Activated CD8-positive, alpha-beta memory T cell treated with anti-CD3 and anti-CD28 coated beads for 4 hours (primary cell): ENCODE measurements around the gene SERPINA1.
"Not testable (repeated sequence)": the region's sequence is repeated elsewhere in the genome, so short reads cannot be mapped to it uniquely, and the experiment has no call there.

Source experiments
- DNase-seq, 2 donors: peaks; one replicate each; pipeline ENCODE4 v3.0.0-alpha.2; 2020; ENCODE audit warnings: low read depth in 2 of 2

SERPINA1 gene

DNA sequence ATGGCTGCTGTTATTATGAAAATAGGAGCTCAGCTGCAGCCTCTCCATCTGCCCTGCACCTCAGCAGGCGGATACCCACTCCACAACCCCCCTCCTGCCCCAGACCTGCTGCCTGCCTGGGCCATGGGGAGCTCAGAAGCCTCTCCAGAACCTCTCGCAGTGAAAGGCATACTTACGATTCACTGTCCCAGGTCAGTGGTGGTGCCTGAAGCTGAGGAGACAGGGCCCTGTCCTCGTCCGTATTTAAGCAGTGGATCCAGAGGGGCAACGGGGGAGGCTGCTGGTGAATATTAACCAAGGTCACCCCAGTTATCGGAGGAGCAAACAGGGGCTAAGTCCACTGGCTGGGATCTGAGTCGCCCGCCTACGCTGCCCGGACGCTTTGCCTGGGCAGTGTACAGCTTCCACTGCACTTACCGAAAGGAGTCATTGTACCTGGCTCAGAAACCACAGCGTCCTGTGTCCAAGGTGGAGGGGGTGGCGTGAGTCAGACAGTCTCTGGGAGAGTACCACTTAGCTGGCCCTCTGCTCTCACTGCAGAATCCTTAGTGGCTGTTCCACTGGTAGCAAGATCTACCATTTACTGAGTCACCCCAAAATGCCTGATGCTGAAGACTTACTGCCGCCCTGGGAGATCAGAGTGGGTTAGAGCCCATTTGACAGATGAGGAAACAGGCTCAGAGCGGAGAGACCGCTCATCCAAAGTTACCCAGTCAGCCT, at the start of gene SERPINA1:
Gene SERPINA1, minus strand, starts transcription at position 219 of the 720 bp plus-strand sequence. CDS start 5,365 bp downstream, outside the sequence.
- DNase-seq: no peak

DNA sequence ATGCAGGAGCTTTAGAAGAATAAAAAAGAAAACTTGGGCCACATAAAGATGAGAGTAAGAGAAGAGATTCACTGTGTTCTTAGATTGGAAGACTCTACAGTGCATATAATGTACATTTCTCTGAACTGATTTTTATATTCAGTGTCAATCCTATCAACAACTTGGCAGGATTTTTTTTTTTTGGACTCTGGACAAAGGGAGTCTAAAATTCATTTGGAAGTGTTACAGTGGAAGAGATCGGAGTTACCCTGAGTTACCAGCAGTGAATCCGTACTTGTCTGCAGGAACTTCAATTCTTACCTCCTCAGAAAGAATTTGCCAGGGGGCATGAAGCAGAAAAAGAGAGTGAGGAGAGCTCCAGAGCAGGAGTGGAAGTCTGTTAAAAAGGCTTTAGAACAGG, 40.2 kb upstream of the SERPINA1 start:
- no peak for DNase-seq

DNA sequence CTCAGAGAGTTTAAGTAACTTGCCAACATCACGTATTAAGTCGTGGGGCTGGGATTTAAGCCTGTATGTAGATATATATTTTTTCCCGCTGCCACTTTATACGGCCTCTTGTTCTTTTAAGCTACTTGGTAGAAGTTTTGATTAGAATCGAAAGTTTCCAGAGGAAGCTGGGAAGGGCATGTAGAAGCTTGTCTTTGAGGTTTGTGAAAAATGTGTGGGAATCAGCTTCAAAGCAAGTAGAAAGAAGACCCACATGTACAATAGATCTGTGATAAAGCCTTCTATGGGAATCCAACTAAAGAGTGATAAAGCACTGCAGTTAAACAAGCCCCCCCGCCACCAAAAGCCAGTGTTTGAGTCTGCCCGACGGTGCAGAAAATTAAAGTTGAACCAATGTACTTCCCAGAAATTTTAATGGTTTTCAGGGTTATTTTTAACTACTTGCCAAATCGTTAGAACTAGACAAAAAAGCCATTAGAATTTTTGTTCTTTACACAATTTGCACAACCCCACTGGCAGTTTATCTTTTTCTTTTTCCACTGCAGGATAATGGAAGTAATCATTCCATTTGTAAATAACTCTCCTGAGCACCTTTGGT, 38.7 kb upstream of the SERPINA1 start:
- DNase-seq: no peak

DNA sequence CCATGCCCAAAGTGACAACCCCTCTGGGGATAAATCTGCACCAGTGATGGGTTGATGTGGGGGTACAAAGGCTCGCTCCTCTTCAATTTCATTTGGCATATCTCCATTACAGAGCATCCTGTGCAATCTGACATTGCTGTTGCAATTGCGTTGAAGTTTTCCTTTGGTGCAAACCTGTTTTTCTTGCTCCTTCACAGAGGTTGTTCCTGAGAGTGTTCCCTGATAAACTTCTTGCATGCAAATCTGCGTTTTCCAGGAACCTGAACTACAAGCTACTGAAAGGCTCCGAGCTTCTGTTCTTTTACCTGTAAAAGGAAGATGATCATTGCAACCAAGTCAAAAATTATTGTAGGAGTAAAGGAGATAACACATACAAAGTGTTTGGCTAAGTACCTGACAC, 38.1 kb upstream of the SERPINA1 start:
- DNase-seq: no peak

DNA sequence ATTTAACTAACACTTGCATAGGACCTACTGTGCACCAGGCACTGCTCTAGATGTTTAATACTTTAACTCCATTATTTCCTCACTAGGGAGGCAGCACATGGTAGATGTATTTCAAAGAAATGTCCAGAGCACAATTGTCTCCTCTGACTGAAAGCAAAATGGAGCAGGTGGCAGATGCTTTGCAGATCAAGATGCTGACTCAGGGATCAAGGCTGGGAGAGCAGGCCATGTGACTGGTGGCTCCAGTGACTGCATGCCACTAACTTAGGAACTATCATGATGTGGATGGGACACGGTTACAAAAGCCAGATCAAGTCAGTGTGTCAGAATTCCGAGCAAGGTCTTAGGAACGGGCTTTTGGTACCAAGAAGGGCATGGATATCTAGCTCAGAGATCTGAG, 36.0 kb upstream of the SERPINA1 start:
- no peak for DNase-seq

DNA sequence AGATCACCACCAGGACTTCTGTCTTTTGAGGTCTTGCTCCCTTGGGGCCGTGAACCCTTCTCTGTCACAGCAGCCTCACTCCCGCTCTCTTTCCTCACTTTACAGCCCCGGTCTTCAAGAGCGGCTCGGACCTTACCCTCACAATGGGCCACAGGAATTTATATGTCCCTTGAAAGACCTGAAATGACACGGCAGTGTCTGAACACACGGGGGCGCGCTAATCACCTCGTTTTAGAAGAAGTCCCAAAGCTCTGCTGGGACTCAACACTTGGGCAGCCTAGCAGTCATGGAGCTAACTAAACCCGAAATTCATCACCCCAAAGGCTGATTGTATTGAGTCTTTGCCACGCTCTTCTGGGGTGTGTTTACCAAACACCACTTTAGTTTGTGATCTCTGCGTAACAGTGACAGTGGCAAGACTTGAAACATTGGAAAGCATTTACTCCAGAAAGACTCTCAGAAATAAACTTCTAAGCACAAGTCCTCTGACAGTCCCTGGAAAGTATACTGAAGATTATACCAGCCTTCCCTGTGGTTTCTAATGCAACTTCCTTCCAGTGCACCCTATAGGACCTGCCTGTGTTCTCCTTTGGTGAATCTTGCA, 35.2 kb upstream of the SERPINA1 start:
- peak in 1 of 2 donors; percentile 4 for DNase-seq

DNA sequence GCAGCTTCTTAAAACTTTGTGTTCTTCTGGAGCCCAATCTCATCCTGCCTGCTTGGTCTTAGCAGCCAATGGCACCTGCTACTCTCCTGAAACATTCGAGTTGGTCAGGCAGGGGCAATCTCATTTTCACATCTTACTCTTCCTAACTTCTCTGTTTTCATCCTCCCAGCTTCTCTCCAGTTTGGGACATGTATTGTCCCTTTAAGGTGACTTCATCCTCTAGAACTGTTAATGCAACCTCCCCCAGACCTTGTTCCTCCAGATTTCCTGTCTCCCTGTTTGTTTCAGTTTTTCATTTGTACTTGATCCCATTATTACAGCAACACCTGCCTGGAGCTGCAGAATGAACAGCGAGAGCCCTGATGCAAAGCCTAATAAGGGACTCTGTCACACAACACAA, 32.9 kb upstream of the SERPINA1 start:
- DNase-seq: no peak

DNA sequence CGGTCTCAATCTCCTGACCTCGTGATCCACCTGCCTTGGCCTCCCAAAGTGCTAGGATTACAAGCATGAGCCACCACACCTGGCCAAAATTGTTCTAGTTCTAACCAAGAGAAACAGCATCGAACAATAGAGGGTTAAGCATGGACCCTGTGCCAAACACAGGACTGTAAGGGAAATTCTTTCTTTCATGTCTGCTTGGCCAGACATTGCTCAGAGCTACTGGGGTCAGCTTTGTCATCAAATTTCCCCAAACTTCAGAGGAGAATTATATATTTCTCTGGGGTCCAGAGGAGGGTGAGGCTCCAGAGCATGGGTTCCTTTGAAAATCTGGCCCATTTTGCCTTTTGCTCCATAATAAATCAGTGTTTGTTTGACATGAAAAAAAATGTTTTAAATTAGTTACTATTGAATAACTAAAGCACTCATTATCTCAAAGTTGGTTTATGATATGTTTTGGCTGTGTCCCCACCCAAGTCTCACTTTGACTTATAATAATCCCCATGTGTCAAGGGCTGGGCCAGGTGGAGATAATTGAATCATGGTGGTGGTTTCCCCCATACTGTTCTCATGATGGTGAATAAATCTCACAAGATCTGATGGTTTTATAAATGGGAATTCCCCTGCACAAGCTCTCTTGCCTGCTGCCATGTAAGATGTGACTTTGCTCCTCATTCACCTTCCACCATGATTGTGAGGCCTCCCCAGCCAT, 29.2 kb upstream of the SERPINA1 start:
- not testable (repeated sequence) for DNase-seq

DNA sequence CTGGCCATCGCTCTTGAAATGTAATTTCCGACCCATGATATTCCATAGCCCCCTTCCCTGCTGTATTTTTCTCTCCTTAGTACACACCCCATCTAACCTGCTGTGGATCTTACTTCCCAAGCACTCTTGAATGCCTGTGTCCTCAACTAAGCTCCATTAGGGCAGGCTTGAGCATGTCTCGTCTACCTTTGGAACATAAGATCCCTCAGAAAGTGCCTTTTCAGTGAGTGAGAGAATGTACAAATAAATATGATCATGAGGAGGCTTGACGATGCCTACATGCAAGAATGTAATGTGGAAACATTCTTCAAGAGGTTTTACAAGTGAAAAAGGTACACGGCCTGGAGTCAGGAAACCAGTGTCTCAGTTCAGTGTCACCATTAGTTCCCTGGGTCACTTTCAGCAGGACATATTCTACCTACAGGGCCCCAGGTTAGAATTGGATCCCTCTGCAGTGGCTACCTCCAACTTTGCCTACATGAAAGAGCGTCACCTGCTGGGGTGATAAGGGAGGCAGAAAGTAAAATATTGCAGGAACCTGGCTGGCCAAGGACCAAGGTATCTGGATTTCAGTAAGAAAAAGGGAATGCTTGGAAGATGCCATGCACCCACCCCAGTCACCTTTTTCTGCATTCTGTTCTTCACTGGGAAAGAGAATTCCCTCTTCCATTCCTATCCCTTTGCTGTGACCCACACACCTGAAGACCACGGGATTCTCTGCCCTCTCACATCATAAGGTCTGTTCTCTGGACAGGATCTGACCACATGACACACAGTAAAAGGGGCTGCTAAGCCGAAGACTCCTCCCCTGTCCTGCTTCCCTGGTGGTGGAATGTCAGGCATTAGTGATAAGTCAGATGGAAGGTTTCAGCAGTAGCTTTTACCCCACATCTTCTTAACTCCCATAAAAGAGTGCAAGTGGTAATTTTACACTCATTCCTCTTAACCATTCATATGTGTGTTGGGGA, 24.6 kb upstream of the SERPINA1 start:
- no peak for DNase-seq

DNA sequence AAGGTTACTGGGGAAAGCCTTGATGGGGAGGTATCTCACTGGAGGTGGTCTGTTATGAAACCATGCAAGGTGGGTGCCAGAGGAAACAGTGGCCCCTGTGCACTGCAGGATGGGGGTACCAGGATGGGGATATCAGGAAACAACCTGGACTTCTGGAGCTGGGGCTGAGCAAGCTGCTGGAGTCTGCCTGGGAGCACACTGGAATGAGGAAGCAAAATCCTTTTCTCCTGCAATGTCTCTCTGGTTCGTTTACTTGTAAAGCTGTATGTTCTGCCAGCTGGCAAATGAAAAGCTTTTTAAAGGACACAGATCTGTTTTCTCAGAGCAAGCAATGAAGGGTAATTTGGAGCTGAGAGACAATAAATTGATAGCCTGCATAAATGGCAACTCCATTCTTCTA, 23.2 kb upstream of the SERPINA1 start:
- no peak for DNase-seq

DNA sequence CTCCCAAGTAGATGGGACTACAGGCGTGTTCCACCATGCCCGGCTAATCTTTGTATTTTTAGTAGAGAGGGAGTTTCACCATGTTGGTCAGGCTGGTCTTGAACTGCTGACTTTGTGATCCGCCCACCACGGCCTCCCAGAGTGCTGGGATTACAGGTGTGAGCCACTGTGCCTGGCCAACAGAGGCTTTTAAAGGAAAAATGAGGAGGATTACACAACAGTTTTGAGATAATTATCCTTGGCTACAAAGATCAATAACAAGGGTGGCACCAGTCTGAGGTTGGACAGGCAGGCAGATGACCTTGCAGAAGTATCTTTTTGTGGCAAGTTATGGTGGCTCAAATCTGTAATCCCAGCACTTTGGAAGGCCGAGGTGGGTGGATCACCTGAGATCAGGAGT, 21.0 kb upstream of the SERPINA1 start:
- DNase-seq: not testable (repeated sequence)

DNA sequence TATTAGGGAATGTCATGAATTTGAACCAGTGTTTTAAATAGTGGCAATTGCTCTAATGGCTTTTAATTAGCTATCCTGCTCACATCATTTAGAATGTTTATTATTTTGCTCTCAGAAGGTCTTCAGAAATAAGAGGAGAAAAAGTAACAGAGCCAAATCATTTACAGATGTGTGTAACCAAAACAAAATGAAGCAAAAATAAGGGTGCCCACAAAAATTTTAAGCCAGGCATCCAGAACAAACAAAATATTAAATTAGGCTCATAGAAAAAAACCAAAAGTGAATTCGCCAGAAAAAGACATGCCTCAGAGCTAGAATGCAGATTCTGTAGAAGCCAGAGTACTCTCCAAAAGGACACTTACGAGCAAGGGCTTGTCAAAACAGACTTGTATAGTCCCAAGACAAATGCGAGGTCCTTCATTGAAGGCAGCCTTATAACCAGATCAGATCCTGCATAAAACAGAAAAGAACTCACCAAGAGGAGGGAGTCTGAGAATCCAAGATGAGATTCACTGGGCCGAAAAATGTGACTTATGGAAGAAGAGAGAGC, 20.2 kb upstream of the SERPINA1 start:
- no peak for DNase-seq

DNA sequence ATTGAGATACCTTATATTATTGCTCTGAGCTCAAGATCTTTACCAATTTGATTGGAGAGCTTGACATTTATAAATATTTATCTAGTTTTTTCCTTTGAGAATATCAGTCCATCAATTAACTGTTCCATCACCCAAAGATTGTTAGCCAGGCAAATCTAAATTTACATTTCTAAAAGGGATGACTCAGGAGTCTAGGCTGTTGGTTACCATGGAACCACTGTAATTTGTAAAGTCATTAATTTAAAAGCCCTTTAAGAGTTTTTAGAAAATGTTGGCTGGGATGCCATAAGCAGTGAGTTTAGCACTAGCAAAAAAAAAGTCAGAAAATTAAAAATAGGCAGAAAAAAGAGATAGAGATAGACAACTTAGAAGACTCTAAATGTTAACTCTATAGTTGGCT, 19.5 kb upstream of the SERPINA1 start:
- no peak for DNase-seq

DNA sequence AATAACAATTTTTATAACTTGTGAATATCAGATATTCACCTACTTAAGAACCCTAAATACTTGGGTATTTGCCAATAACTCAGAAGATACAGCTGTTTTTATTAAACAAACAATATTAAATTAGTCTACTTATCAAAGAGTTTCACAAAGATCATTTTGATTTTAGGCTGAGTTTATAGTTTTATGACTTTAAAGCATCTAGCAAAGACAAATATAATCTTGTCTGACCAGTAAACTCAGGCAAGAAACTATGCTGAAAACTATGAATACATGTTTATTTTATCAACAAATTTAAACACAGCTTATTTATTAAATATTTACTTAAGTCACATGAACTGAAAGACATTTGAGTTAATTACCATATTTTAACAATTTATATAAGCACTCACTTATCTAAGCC, 18.5 kb upstream of the SERPINA1 start:
- DNase-seq: no peak

DNA sequence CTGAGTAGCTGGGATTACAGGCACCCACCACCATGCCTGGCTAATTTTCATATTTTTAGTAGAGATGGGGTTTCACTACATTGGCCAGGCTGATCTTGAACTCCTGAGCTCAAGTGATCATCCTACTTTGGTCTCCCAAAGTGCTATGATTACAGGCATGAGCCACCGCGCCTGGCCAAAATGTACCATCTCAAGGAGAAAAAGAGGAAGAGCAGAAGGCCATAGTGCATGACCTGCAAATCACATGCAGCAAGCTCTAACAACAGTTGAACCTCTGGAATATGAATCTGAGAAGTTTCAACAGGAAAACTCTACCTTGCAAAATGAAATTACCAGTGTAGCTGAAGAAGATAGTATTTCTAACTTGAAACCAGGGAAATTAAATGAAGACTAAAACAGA, 17.1 kb upstream of the SERPINA1 start:
- no peak for DNase-seq

DNA sequence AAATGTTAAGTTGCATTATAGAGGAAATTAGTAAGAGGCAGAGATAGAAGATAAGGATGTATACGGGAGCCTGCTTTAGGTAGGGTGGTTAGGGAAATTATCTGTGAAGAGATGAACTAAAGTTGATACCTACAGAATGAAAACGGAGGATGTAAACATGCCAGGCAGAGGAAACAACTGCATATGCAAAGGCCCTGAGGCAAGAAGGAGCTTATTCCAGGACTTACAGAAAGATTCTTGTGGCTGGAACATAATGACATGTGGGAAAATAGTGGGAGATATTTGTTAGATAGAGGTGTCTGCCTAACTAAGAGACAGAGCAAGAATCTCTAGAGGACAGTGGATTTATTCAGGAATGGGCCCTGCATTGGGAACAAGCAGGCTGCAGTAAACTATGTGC, 16.2 kb upstream of the SERPINA1 start:
- DNase-seq: no peak

DNA sequence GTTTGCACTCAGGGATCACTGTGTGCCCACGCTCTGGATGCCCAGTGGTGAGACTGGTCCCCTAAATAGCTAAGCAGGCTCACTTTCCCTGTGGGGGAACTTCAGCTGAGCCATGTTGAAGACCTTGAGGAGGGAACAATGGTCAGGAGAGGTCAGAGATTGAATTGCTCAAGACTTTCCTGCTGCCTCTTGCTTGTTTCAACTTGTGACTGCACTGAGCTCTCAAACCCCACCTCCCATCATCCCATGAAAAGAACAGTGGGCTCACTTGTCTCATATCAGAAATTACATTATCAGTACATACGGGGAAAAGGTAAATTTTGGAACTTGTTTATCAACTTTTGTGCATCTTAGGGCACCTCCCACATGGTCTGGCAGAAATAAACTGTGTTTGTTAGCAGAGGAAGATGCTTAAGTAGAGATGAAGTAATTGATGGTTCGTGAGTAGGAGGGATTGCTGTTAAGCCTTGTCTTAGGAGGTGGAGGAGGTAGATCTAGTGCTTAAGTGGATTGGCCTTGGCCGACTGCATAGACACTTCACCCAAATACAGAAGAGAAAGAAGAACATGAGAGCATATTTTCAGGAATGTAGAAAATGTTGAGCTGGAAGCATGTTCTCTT, 15.0 kb upstream of the SERPINA1 start:
- no peak for DNase-seq

DNA sequence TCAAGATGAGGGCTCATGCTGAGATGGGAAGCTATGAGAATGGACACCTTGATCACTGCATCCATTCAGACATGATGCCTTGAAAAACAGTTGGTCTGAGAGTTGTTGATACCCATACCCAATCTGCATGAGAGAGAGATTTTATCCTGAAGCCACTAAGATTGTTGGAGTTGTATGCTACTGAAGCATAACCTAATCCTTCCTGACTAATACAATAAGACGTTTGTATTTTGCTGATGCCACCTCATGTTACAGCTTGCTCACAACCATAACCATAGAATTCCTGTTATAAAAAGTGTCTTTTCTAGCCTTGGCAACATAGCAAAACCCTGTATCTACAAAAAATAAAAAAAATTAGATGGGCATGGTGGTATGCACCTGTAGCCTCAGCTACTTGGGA, 12.7 kb upstream of the SERPINA1 start:
- DNase-seq: no peak

DNA sequence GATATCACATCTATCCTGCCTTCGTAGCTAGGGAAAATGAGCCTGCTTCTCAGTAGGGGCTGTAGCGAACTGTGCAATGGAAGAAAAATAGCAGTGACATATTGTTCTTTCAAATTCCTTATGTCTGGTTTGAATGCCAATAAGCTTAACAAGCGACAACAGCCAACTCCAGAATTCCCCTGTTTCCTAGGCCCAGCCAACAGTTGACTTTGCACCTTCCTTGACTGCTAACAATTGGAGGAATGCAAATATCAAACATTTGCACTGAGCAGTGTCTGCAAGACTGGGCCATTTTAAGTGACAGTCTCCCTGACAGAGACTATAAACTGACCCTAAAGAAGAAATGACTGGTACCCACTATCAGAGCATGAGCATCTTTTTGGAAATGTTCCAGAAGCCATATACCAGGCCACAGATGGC, 12.0 kb upstream of the SERPINA1 start:
- no peak for DNase-seq

DNA sequence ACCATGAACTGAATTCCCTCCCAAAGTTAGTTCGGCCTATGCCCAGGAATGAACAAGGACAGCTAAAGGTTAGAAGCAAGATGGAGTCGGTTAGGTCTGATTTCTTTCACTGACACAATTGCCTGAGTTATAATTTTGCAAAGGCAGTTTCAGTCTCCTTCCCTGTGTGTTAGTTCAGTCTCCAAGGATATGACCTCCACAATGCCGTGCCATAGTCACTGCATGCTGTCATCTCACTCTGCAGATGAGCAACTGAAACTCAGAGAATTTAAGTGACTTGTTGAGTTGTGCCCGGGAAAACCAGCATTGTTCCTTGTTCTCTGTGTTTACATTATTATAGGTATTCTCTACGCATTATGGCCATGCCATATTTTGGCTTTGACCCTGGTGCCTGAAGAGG, 10.1 kb upstream of the SERPINA1 start:
- no peak for DNase-seq

DNA sequence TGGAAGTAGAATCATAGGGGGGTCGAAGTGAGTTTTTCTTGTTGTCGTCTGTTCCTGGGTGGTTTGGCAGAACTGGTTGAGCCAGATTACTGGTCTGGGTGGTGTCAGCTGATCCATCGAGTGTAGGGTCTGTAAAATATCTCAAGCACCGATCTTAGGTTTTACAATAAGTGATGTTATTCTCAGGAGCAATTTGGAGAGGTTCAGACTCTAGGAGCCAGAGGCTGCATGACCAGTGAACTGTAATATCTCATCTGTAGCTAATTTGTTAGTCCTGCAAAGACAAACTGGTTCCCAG, 9.7 kb upstream of the SERPINA1 start:
- DNase-seq: no peak
